Liver (tissue), 9 donors: Measurements from ENCODE around the gene CDH3. TPM values are rescaled to one million over a fixed set of nuclear protein-coding genes. Genes with fewer than 3 reads are reported as not detected.

ENCODE experiments used
- DNase-seq: peaks from one replicate; pipeline ENCODE4 v3.0.0-alpha.2; 2017; ENCODE audit warnings: low spot score
- H3K27ac ChIP-seq, 2 donors: one replicate each; pipeline ENCODE4 v1.7.0; 2013; ENCODE audit warnings: inconsistent platforms in 2 of 2, low read length in 2 of 2, control low read depth in 1 of 2, low read depth in 1 of 2, mild to moderate bottlenecking in 1 of 2
- H3K27me3 ChIP-seq, 4 donors: one replicate each; pipeline versions ENCODE4 v1.6.1 to v1.7.0; 2013; ENCODE audit warnings: low read length in 3 of 4, inconsistent platforms in 1 of 4, mild to moderate bottlenecking in 1 of 4, moderate library complexity in 1 of 4; ENCODE audit not compliant: control insufficient read depth in 4 of 4, insufficient read depth in 4 of 4
- H3K36me3 ChIP-seq, 4 donors: one replicate each; pipeline versions ENCODE4 v1.6.1 to v1.7.0; 2013; ENCODE audit warnings: low read length in 3 of 4, mild to moderate bottlenecking in 3 of 4, low read depth in 1 of 4, moderate library complexity in 1 of 4; ENCODE audit not compliant: control insufficient read depth in 4 of 4, insufficient read depth in 3 of 4
- H3K4me1 ChIP-seq, 4 donors: one replicate each; pipeline versions ENCODE4 v1.6.1 to v1.7.0; 2013; ENCODE audit warnings: low read length in 3 of 4, mild to moderate bottlenecking in 3 of 4, moderate library complexity in 1 of 4; ENCODE audit not compliant: control insufficient read depth in 4 of 4, insufficient read depth in 4 of 4
- H3K4me3 ChIP-seq, 3 donors: one replicate each; pipeline versions ENCODE4 v1.6.1 to v1.7.0; 2013; ENCODE audit warnings: low read length in 3 of 3, control low read depth in 1 of 3, low read depth in 1 of 3, mild to moderate bottlenecking in 1 of 3
- H3K9ac ChIP-seq, 2 donors: one replicate each; pipeline ENCODE4 v1.7.0; 2013; ENCODE audit warnings: low read length in 2 of 2, mild to moderate bottlenecking in 2 of 2, moderate library complexity in 2 of 2, control low read depth in 1 of 2, low read depth in 1 of 2
- H3K9me3 ChIP-seq, 4 donors: one replicate each; pipeline versions ENCODE4 v1.6.1 to v1.7.0; 2013; ENCODE audit warnings: low read length in 3 of 4; ENCODE audit not compliant: control insufficient read depth in 4 of 4
- CTCF ChIP-seq: fragments of 150-350 bp; IDR thresholded peaks from 2 replicates; pipeline ENCODE4 v1.5.1; 2017; ENCODE audit warnings: improper control_type of control experiment, low read depth, low read length; ENCODE audit not compliant: missing input control
- EGR1 ChIP-seq, 2 donors: IDR thresholded peaks; 2 replicates each; pipeline ENCODE4 v1.6.1; 2016 to 2018; ENCODE audit warnings: antibody characterized with exemption in 2 of 2, low read depth in 2 of 2
- FOXA1 ChIP-seq: IDR thresholded peaks from 2 replicates; pipeline ENCODE4 v1.6.1; 2016; ENCODE audit warnings: antibody characterized with exemption
- FOXA2 ChIP-seq: IDR thresholded peaks from 2 replicates; pipeline ENCODE4 v1.6.1; 2016; ENCODE audit warnings: antibody characterized with exemption
- GABPA ChIP-seq, 2 donors: IDR thresholded peaks in 1 of 2; conservative IDR thresholded peaks in 1 of 2; 2 replicates each; pipeline ENCODE4 v1.6.1; 2016; ENCODE audit warnings: antibody characterized with exemption in 2 of 2, mild to moderate bottlenecking in 1 of 2, moderate library complexity in 1 of 2
- HNF4A ChIP-seq, 2 donors: conservative IDR thresholded peaks; 2 replicates each; pipeline ENCODE4 v1.6.1; 2016; ENCODE audit warnings: antibody characterized with exemption in 2 of 2, mild to moderate bottlenecking in 2 of 2
- HNF4G ChIP-seq: IDR thresholded peaks from 2 replicates; pipeline ENCODE4 v1.6.1; 2016; ENCODE audit warnings: antibody characterized with exemption
- MAX ChIP-seq: IDR thresholded peaks from 2 replicates; pipeline ENCODE4 v1.6.1; 2016; ENCODE audit warnings: antibody characterized with exemption
- NR2F2 ChIP-seq: IDR thresholded peaks from 2 replicates; pipeline ENCODE4 v1.6.1; 2016; ENCODE audit warnings: antibody characterized with exemption
- RAD21 ChIP-seq, 2 donors: IDR thresholded peaks; 2 replicates each; pipeline ENCODE4 v1.6.1; 2016; ENCODE audit warnings: antibody characterized with exemption in 2 of 2, mild to moderate bottlenecking in 2 of 2
- REST ChIP-seq: IDR thresholded peaks from 2 replicates; pipeline ENCODE4 v1.6.1; 2016; ENCODE audit warnings: antibody characterized with exemption, mild to moderate bottlenecking
- RXRA ChIP-seq, 2 donors: IDR thresholded peaks; 2 replicates each; pipeline ENCODE4 v1.6.1; 2017 to 2018; ENCODE audit warnings: antibody characterized with exemption in 2 of 2, mild to moderate bottlenecking in 1 of 2
- TAF1 ChIP-seq: conservative IDR thresholded peaks from 2 replicates; pipeline ENCODE4 v1.6.1; 2016; ENCODE audit warnings: antibody characterized with exemption, mild to moderate bottlenecking
- WGBS: extraction: QIAGEN DNeasy Blood & Tissue Kit; methylation state at CpG from one replicate; pipeline ENCODE4 v1.1.7; 2013; 5-methylcytosine and 5-hydroxymethylcytosine counted together
- polyA plus RNA-seq, 2 donors: library from polyadenylated mRNA; stranded (reverse) in 1 of 2; unstranded in 1 of 2; fragments of 200-250 nt in 1 of 2; fragments of >200 nt in 1 of 2; fragmentation: Nextera tagmentation in 1 of 2; extraction: Ambion mirVana in 1 of 2; gene quantifications; one replicate each; pipeline versions ENCODE4 v1.2.1 to v1.2.3, GENCODE V29; 2013 to 2015
- total RNA-seq, 2 donors: library from RNA; depleted of rRNA; stranded (reverse); fragments of >200 nt; gene quantifications; one replicate each; pipeline ENCODE4 v1.2.3, GENCODE V29; 2014
- TF ChIP-seq, protein P1 (sequence below): IDR thresholded peaks from 2 replicates; pipeline ENCODE4 v1.6.1; 2016; ENCODE audit warnings: antibody characterized with exemption
- TF ChIP-seq, protein P2 (sequence below): IDR thresholded peaks from 2 replicates; pipeline ENCODE4 v1.6.1; 2016; ENCODE audit warnings: antibody characterized with exemption
- donor health status: healthy.
- donor health status: healthy.
- donor health status: healthy.
- donor health status: healthy.
- donor health status: healthy.

The CDH3 gene
- total RNA-seq (under 1 TPM; 0.08 to 0.19 TPM), polyA plus RNA-seq (not detected)

GRCh38 chr16:68644715-68645493 lies at the start of gene CDH3:
TSS of gene CDH3 (plus strand) at chr16:68645310. CDS start at chr16:68645380, 70 bp downstream.
- Histone ChIP-seq H3K4me1 (peaks cover 11 to 17% (median 16%) of the 10 kb centered on the region in 4 donors), H3K27me3 (peaks cover 0 to 9% (median 4%) of the 10 kb centered on the region in 4 donors), H3K36me3 (no peaks in the 10 kb centered on the region), H3K4me3 (peak within 1 kb of the TSS in 1 of 3 donors; percentile 18), H3K27ac (no peak within 1 kb of the TSS), H3K9me3 (peaks cover 0 to 2% (median 0%) of the 10 kb centered on the region in 4 donors), H3K9ac (no peak within 1 kb of the TSS)
- 4% methylated on average over 53 of the region's 53 CpGs for WGBS
- TF ChIP-seq MAX (no peak), EGR1 (IDR thresholded peaks at IDR 0.05; ENCODE audit: low read depth in 2 of 2) (no peak)
- DNase-seq: no peak

DNA sequence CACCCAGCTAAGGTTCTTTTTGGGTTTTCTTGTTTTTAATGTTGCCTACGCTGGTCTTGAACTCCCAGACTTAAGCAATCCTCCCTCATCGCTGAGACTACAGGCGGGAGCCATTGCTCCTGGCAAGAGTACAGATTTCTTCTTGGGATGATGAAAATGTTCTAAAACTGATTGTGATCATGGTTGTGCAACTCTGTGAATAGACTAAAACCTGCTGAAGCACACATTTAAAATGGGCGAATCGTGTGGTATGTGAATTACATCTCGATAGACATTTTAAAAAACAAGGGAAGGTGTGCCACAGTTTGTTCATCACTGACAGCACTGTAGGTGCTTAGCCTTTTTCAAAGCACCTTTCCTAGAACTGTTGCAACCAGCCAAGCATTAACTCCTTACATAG lies 48.8 kb upstream of the CDH3 start:
- no peak for TF ChIP-seq REST
- Histone ChIP-seq H3K27me3 (no peaks in the 10 kb centered on the region), H3K4me1 (no peaks in the 10 kb centered on the region), H3K27ac (no peak overlapping the region), H3K36me3 (no peaks in the 10 kb centered on the region), H3K9me3 (no peaks in the 10 kb centered on the region), H3K4me3 (no peak overlapping the region), H3K9ac (no peak overlapping the region)
- no peak for DNase-seq
- 93% methylated on average over 6 of the region's 6 CpGs for WGBS

- Histone ChIP-seq H3K27me3 (no peaks in the 10 kb centered on the region), H3K9ac (no peak overlapping the region), H3K4me3 (no peak overlapping the region), H3K4me1 (no peaks in the 10 kb centered on the region), H3K27ac (no peak overlapping the region), H3K9me3 (no peaks in the 10 kb centered on the region), H3K36me3 (no peaks in the 10 kb centered on the region)
- WGBS: 87% methylated on average over 1 of the region's 1 CpG
- no peak for DNase-seq
- no peak for TF ChIP-seq FOXA2
- TF ChIP-seq CTCF: no peak
- no peak for TF ChIP-seq MAX
- TF ChIP-seq HNF4A (conservative IDR thresholded peaks at IDR 0.05): no peak
- no peak for TF ChIP-seq NR2F2
- TF ChIP-seq GABPA (IDR thresholded peaks at IDR 0.05 in 1 of 2, conservative IDR thresholded peaks at IDR 0.05 in 1 of 2): no peak
- TF ChIP-seq, protein P1, sequence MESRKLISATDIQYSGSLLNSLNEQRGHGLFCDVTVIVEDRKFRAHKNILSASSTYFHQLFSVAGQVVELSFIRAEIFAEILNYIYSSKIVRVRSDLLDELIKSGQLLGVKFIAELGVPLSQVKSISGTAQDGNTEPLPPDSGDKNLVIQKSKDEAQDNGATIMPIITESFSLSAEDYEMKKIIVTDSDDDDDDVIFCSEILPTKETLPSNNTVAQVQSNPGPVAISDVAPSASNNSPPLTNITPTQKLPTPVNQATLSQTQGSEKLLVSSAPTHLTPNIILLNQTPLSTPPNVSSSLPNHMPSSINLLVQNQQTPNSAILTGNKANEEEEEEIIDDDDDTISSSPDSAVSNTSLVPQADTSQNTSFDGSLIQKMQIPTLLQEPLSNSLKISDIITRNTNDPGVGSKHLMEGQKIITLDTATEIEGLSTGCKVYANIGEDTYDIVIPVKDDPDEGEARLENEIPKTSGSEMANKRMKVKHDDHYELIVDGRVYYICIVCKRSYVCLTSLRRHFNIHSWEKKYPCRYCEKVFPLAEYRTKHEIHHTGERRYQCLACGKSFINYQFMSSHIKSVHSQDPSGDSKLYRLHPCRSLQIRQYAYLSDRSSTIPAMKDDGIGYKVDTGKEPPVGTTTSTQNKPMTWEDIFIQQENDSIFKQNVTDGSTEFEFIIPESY: no peak
- no peak for TF ChIP-seq RAD21 (IDR thresholded peaks at IDR 0.05)
- TF ChIP-seq TAF1: no peak
- TF ChIP-seq, protein P2, sequence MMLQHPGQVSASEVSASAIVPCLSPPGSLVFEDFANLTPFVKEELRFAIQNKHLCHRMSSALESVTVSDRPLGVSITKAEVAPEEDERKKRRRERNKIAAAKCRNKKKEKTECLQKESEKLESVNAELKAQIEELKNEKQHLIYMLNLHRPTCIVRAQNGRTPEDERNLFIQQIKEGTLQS: no peak
- TF ChIP-seq RXRA (IDR thresholded peaks at IDR 0.05): no peak
- no peak for TF ChIP-seq HNF4G
- no peak for TF ChIP-seq FOXA1
Observed at GRCh38 chr16:68599586-68599985, 45.5 kb upstream of the CDH3 start.
